HFF-Myc (cell line): ENCODE data around the gene STAG3.

Source experiments
- DNase-seq: peaks from one replicate; pipeline ENCODE4 v3.0.0-alpha.2; 2011; ENCODE audit warnings: low read depth; ENCODE audit errors: extremely low read depth
- H3K4me3 ChIP-seq: replicated peaks from 2 replicates; pipeline ENCODE4 v1.5.1; 2011; ENCODE audit warnings: low read depth, mild to moderate bottlenecking, control low read depth, low read length
- TF ChIP-seq, protein P1 (sequence below): IDR thresholded peaks from 2 replicates; pipeline ENCODE4 v1.5.1; 2012; ENCODE audit warnings: mild to moderate bottlenecking, low read depth, low read length, control low read depth; ENCODE audit errors: missing control alignments

Gene STAG3

GRCh38 chr7:100152404-100152803, 25.3 kb upstream of the STAG3 start:
- no peak for DNase-seq
- H3K4me3 ChIP-seq = no peak overlapping the region
- TF ChIP-seq, protein P1, sequence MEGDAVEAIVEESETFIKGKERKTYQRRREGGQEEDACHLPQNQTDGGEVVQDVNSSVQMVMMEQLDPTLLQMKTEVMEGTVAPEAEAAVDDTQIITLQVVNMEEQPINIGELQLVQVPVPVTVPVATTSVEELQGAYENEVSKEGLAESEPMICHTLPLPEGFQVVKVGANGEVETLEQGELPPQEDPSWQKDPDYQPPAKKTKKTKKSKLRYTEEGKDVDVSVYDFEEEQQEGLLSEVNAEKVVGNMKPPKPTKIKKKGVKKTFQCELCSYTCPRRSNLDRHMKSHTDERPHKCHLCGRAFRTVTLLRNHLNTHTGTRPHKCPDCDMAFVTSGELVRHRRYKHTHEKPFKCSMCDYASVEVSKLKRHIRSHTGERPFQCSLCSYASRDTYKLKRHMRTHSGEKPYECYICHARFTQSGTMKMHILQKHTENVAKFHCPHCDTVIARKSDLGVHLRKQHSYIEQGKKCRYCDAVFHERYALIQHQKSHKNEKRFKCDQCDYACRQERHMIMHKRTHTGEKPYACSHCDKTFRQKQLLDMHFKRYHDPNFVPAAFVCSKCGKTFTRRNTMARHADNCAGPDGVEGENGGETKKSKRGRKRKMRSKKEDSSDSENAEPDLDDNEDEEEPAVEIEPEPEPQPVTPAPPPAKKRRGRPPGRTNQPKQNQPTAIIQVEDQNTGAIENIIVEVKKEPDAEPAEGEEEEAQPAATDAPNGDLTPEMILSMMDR = no peak

GRCh38 chr7:100152937-100153666, 24.6 kb upstream of the STAG3 start:
- no peak overlapping the region for H3K4me3 ChIP-seq
- TF ChIP-seq, protein P1 = no peak
- DNase-seq = no peak

GRCh38 chr7:100153708-100154535, 23.8 kb upstream of the STAG3 start:
- DNase-seq = no peak
- no peak overlapping the region for H3K4me3 ChIP-seq
- TF ChIP-seq, protein P1 = no peak

GRCh38 chr7:100154651-100155491, 22.8 kb upstream of the STAG3 start:
- no peak for DNase-seq
- TF ChIP-seq, protein P1 = no peak
- no peak overlapping the region for H3K4me3 ChIP-seq

- DNase-seq = no peak
- no peak overlapping the region for H3K4me3 ChIP-seq
Observed at GRCh38 chr7:100155553-100156317, 22.0 kb upstream of the STAG3 start.

More at GRCh38 chr7:100155553-100156317, 22.0 kb upstream of the STAG3 start:
- TF ChIP-seq, protein P1 = no peak
